Stimulated activated CD4-positive, alpha-beta T cell treated with anti-CD3 and anti-CD28 coated beads, Interleukin-12 subunit alpha, Interleukin-12 subunit beta, amount 100 ng/mL, for 48 hours (primary cell): ENCODE measurements around the gene CFAP61.
"Not testable (repeated sequence)": the region's sequence is repeated elsewhere in the genome, so short reads cannot be mapped to it uniquely, and the experiment has no call there.

Experiments
- DNase-seq, 3 donors: peaks; one replicate each; pipeline ENCODE4 v3.0.0-alpha.2; 2020; ENCODE audit warnings: low read depth in 2 of 3, low spot score in 1 of 3

CFAP61 gene, protein sequence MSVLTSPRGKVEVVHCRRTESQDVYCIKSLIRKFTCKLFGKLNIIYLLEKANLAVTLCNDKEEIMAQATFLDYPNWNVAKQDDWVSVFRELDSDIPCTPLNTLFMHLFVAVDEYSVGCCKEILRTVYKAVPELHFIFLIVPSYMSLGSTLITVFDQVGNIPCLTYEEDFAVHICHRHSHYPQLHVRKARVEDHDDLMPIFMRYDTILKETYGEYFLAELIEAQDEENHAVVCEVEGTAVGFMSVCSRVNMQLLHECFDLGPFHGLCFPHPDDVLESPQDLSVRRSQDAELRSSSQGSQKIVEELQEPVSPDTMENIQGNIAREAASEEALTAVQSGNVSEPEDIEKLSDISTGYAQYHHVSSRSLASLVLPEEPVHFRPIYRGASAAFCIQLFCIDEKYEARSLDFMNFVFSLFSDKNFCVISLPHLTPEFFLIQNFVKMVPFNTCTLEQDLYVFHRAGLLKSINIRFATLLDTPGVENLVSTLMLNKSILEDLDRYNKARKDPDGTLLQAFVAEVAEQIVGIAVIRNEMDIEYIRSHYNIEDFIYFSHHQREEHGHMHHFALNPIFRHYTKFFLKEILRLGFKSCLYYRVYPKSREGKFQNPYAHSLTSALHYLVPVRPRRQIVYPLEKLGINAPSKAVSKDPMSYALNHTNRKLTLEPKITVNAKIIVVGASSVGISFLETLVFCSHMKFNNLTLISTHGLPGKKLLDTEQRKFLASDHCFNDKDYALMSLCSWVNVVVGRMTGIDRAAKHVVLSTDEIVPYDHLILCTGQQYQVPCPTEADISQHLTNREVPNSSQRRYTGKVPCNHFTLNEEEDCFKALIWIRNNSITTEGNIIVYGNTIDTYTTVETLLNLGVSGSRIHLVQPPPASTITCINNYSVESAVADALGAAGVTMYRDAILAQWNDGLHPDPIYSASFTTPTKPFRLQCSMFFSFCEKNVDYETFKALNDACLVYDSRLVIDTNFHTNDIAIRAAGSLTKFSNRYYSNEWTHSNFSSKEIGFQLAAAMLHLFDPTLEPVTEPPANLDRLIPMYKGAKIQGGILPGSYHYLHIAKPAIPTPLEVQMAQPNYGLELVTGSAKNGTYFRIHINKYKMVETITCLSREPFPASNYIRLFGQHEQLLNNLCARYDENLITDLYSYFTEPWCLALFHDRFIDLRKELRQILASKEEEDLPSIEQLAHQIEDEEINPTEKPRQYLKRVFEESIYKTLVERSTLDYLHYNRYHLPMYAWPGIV

DNA sequence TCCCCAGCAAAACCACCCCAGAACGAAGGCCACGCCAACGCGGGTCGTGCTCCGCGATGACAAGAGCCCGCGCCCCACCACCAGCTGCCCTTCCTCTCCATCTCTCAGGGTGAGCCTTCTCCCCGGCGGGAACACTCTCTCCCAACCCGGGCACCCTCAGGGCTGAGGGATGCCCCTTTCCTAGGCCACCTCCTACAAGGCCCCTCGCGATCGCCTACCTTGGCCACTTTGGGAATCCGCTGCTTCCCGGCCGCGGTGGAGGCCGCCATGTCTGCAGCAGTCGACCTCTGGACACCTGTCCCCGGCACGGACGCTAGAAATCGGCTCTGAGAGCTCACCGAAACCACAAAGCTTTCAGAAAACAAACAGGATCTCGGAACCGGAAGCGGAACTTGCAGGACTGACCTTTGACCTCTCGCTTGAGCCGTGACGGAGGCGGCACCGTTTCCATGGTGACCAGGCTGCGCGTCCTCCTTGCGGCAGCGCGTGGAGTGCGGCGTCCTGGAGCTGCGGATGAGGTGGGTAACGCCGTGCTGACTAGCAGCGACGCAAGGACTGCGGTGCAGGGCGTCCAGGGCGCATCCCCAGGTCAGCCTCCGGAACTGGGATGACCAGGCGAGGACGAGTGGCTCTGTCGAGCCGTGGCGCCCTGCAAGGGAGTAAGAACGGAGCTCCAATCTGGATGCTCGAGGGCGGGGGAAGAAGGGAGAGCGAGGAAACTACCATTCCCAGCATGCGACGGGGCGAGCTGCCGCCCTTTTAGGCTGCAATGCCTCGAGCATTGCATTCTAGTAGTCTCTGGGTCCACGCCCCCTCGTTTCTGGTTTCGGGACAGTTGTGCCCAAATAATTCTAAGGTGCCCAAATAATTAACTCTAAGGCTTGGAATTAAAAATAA lies at the start of gene CFAP61, which contains the start of gene CRNKL1:
Gene CFAP61, plus strand, starts transcription at position 459 of the 897 bp plus-strand sequence. CDS start 4,122 bp downstream, outside the sequence.
Gene CRNKL1, minus strand, starts transcription at position 393 of the 897 bp plus-strand sequence. Its CDS starts 124 bp downstream, at position 269.
- DNase-seq = peak; percentile 94 to 95 (median 94)

DNA sequence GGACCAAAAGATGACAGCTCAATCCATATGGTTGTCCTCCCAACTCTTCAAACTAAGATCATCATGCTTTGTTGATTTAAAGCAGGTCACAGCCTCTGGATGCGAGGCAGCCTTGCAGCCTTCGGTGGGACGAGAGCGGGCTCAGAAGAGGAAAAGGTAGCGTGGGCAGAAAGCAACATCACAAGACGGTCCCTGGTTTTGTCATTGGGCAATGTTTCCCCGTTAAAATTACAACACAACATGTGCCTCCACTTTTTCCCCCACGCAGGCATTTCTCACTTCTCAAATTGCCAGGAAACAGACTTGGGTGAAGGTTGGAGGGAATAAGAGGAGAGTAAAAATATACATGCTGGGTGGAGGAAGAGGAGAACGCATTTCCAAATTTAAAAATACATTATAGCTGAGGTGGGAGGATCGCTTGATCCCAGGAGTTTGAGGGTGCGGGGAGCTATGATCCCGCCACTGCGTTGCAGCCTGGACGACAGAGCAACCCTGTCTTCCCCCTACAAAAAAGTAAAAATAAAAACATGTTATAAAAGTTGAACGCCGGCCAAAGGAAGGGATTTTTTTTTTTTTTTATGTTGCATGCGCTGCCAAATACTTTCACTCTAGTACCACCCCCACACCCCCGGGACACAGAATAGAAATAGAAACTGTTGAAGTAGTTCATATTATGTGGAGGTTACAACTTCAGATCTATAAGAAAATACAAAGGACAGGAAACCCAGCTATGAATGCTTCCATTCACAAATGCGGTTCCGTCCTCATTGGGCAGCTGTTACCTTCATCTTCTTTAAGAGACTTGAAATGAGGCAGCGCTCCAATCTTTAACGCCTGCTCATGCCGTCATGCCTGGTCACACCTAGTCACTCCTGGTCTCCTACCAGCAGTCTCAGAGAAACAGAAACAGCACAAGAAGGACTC lies 49.0 kb upstream of the CFAP61 start:
- peak in 2 of 3 donors; percentile 13 to 29 for DNase-seq

DNA sequence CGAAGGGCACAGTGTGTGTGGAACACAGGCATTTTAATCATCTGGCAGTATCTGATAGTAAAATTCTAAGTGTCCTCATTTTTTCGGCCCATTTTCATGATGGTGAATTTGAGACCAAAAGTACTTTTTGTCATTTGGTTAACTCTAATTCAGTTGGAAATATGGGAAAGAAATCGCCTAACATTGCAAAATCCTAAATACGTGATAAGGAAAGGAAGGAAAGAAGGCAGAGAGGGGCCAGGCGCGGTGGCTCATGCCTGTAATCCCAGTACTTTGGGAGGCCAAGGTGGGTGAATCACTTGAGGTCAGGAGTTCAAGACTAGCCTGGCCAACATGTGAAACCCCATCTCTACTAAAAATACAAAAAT lies 48.4 kb upstream of the CFAP61 start:
- not testable (repeated sequence) for DNase-seq

DNA sequence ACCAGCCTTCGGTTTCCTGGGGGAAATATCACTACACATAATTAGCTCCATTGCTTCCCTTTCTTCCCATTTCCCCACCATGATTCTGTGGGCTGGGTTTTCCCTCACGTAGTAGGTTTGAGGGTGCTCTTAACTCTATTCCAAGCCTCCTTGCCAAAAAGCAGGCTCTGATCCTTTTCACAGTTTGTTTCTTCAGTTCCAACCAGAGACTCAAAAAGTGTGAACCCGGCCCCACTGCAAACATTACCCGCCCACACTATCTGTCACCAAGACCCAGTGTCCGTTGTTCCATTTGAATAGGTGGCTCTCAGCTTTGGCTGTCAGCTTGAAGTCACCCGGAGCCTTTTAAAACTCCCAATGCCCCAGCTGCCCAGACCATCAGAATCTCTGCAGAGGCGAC lies 47.0 kb upstream of the CFAP61 start:
- no peak for DNase-seq

DNA sequence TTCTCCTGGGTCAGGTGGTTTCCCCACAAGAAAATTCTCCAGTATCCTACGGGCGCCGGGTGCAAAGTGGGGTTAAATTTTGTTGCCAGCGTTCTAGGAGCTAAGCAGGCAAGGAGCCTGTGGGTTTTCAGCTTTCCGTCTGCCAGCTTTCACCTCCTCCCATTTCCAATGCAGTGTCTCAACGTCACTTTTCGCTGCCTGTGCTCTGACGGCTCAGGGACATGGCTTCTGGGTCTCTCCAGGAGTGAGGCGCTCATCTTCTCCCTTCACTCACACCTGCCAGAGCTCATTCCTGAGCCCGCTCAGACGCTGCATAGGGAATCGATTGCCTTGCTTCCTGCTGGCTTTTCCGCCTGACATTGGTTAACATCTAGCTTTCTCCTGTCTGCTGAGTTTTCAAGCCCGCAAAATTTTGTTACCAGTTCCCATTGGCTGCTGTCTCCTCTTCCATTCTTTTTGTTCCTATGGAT lies 42.5 kb upstream of the CFAP61 start:
- DNase-seq = no peak

DNA sequence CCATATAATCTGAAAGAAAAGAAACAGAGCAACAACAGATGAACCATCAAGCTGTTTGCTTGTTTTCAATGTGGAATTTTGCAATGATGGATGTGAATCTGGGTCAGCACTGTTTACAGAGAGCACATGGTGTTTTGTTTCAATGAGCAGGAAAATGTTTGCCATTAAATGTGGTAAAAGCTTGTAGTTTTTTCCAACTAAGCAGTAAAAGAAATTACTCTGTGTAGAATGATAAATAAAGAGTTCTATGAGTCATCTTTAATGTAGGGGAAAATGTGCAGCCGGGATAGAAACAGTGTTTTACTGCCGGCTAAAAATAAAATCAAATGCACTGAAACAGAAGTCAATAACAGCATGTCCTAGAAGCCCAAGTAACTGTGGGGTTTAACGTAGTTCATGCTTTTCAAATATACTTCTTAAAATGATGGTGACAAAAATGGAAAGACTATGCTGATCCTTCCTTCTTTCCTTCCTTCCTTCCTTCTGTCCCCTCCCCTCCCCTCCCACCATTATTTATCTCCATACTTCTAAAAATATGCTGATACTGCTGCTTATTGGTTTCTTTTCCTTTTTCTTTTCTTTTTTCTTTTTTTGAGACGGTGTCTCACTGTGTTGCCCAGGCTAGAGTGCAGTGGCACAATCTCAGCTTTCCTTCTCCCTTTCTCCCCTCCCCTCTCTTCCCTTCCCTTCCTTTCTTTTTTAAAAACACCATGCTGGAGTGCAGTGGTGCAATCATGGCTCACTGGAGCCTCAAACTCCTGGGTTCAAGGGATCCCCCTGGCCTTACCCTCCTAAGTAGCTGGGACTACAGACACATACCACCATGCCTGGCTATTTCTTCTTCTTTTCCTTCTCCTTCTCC lies 41.5 kb upstream of the CFAP61 start:
- no peak for DNase-seq

DNA sequence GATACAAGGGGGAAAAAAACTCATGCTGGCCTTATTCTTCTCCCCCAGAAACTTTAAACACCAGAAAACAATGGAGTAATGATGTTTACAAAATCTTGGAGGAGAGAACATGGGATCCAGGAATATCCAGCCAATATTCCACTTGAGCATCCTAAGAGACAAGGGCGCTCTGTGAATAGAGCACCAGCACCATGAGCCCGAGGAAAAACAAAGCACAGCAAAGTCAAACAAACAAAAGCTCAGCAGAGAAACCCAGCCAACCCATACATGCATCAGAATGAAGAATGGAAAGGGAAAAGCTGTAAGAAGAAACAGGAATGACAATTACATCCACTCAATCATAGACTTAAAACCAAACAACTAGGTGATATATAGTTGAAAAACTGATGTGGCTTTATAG lies 39.8 kb upstream of the CFAP61 start:
- DNase-seq = no peak

DNA sequence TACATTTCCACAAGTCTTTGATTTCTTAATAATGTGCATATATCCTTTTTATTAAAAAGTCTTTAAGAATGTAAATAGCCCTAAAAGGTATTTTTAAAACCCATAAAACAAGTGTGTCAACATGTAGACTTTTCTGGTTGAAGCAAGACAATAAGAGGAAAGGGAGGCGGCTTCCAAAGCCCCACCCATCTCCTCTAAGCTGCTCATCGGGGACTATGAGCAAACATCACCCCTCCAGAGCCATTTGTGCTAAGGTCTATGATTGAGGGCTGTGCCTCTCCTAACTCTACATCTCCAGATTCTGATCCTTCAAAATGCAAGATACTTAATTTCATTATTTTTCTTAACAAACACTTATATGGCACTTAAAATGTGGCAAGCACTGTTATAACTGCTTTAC lies 37.7 kb upstream of the CFAP61 start:
- no peak for DNase-seq

DNA sequence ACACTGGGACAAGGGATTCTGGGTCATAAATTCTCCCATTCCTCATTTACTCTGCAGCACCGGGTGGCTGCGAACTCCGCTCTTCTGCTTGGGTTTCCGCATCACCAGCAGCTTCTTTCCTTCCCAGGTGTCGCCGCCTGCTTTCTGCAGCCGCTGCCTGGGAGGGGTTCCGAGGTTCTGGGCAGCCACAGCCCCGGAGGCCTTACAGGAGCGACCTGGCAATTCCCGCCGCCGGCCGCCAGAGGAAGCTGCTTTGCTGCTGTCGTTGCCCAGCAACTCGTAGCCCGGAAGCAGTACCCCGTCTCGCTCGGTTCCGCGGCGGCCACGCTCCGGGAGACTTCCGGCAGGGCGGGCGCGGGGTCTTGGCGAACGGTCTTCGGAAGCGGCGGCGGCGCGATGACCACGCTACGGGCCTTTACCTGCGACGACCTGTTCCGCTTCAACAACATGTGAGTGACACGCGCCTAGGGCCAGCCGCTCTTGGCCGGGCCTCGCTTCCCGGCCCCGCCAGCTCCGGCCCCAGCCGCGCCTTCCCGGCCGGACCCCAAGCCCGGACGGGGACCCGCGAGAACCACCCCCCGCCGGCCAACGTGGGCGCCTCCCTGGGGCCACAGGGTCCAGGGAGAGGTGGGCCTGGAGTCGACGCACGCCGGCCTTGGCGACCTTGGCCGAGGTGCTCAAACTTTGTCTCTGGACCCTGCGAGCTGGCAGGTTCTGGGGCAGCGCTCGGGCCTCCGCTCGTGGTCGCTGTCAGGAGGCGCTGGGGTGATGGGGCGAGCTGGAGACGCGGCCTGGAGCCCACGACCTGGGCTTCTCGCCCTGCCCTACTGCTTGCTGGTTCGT lies 35.1 kb upstream of the CFAP61 start, which contains the start of gene NAA20:
Gene NAA20, plus strand, starts transcription at position 362 of the 843 bp plus-strand sequence. Its CDS starts 35 bp downstream, at position 397.
- peak; percentile 86 to 89 (median 88) for DNase-seq

DNA sequence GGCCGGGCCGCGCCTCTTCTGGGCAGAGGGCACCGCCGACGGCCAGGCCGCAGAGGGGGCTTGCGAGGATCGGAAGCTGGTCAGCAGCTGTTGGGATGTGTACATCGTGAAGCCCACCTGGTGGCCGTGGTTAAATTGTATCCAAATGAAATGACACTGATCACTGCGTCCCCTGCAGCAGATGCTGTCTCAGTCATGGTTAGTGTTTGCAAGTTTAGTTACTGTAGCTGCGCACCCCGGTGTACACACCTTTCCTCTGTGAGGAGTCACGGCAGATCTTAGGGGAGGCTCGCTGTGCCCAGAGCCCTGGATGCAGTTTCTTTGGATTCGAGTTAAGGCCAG lies 34.5 kb upstream of the CFAP61 start:
- no peak for DNase-seq

DNA sequence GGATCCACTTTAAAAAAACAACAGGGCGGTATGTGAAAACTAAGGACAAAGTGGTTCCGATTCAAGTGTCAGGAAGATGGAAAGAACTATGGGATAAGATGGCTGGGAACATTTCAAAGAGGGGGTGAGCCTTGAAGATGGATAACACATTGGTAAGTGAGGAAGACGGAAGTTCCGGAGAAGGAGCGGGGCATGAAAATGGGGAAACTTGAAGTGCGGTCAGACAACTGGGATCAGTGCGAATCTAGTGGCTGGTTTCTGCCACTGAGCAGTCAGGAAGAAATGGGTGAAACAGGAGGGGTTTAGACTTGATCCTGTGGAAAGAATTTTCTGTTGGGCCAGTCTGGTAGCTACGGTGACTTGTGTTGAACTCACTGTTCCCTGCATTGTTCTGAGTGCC lies 34.0 kb upstream of the CFAP61 start:
- no peak for DNase-seq

DNA sequence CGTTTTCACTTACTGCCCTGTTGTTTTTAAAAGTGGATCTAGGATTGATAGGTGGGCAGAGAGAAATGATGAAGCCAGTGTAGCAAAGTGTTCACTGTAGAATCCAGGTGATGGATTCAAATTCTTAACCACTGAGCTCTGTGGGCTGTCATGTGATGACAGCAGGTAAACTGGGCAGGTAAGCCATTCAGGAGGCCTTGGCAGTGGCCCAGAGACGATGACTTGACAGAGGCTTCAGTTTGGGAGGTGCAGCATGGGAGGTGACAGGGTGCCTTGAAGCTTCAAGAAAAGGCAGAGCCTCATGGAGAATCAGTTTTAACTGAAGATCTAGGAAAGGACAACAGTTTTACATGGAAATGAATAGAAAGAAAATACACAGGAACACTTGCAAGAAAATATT lies 33.2 kb upstream of the CFAP61 start:
- DNase-seq = no peak

DNA sequence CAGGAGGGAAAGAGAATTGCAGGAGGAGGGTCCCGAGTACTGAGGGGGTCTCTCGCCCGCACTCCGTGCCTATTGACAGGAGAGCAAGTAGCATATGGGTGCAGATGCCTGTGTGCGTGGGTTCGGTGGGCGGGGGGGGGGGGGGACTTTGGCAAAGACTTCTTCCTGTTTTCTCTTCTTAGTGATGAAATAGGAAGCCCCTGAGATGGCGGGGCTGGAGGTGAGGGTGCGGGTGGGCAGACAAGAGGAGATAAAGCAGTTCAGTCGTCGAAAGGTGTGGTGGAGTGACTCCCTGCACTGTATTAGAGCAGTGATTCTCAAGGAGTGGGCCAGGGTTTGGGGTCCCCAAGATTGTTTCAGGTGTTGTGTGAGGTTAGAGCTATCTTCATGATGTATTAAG lies 31.4 kb upstream of the CFAP61 start:
- no peak for DNase-seq

DNA sequence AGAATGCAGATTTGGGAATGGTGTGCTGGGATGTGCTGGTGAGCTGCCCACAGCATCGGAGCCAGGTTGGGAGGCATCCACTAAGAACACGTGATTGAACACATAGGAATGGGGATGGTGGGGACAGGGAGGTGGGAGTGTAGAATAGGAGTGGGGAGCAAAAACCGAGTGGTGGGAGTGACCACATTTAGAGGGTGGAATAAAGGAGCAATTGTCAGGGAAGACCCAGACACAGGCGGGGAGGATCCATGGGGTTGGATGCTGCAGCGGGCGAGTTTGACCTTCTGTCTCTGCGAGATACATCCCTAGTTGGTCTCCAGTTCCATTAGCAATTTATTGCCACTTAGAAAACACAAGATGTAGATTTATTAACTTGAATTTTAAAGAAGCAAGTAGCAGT lies 30.5 kb upstream of the CFAP61 start:
- no peak for DNase-seq

DNA sequence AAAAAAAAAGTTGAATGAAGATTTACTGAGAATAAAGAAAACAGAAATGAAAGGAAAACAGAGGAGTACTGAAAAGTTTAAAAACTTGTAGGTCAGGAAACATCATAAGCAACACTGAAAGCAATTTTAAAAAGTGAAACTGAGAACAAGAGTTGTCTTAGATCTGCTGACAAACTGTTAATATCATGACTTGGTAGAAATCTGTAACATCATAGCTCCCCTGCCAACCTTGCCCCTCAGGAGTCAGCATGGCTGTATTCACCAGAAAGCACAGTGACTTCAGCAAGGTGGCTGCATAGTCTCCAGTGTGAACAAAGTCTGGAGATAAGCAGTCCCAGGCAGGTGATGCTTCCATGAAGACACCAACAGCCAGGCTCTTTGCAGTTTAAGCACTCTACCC lies 29.8 kb upstream of the CFAP61 start:
- no peak for DNase-seq

DNA sequence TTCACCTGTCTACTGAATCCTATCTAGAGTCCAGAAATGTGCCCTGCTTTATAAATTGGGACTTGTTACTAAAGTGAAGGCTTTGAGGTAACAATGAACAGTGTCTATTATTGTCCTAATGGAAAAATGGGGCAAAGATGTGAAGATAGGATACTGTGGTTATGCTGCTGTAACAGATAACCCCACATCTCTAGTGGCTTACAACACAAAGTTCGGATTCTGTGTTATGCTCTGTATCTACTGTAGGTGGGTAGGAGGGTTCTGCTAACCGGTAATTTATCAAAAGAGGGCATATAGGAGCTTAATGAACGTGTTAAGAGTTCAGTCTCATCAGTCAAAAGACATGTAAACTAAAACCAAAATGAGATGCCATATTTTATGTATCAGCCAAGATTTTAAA lies 28.9 kb upstream of the CFAP61 start:
- DNase-seq = no peak

DNA sequence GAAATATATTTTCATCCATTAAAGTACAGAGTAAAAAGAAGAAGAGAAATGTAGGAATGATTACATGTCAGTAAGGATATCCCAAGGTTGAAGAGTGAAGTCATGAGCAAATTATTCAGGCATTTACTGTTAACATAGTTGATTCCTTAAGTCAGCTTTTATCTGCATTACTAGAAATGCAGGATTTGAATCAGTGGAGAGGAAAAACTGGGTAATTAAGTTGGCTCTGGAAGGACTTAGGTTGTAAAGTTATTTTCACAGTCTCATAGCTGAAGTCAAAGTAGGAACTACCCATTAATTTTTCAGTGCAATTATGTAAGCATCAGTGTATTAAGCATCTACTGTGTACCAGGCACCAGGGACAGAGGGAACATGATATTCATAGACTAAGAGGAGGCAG lies 27.4 kb upstream of the CFAP61 start:
- no peak for DNase-seq
